ENCODE measurements around the gene C1QL2.

The C1QL2 gene

DNA sequence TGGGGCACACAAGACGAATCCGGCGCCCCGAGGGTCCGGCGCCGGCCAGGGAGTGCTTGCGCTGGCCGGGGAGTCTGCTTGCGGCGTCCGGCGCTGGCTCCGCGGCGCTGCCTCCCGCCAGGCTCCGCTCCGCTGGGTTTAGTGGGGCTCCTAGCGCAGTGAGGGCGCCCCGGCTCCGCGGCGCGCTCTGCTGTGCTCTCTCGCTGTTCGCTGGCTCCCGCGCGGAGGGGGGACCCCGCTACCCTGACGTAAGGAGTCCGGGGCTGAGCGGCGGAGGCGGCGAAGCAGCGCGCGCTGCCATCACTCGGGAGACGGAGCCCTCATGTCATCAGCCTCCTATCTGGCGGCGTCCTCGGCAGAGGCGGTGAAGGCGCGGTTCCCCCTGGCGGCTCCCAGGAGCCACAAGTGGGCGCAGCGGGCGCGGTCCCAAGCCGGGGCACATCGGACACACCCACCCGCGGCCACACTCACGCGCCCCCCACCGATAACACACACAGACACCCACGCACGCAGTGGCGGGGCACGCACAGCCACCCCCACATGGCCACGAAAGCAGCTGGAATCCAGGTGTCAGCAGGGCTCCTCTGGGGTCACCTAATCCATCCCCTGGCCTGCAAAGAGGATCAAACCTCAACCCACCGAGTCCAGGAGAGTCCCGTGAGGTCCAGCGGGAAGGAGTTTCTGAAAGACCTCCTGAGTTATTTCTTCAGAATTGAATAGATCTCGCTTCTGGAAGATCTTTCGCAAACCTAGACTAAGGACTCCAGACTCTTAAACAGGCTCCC, at the start of gene C1QL2:
C1QL2 (minus strand) TSS at position 189 of the 785 bp plus-strand sequence. CDS start 482 bp downstream, outside the sequence.
- no peak within 1 kb of the TSS for H3K4me3 ChIP-seq (ENCODE audit: low read depth, low read length)

DNA sequence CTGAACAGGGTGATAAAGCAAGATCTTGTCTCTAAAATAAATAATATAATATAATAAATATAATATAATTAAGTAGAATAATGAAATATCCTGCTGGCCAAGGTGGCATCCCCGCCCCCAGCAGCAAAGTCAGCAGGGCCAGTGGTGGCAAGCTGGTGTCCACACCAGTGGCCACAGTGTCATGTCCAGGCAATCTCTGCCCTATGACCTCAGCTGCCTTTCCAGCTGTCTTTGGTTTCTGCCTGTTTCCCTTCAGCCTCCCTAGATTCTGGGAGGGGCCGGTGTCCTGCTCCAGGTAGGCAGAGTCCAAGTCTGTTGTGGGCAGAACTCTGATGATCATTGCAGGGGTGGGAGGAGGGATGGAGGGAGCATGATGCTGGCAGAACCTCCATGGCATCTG, 48.9 kb upstream of the C1QL2 start:
- TF ChIP-seq, protein P1, sequence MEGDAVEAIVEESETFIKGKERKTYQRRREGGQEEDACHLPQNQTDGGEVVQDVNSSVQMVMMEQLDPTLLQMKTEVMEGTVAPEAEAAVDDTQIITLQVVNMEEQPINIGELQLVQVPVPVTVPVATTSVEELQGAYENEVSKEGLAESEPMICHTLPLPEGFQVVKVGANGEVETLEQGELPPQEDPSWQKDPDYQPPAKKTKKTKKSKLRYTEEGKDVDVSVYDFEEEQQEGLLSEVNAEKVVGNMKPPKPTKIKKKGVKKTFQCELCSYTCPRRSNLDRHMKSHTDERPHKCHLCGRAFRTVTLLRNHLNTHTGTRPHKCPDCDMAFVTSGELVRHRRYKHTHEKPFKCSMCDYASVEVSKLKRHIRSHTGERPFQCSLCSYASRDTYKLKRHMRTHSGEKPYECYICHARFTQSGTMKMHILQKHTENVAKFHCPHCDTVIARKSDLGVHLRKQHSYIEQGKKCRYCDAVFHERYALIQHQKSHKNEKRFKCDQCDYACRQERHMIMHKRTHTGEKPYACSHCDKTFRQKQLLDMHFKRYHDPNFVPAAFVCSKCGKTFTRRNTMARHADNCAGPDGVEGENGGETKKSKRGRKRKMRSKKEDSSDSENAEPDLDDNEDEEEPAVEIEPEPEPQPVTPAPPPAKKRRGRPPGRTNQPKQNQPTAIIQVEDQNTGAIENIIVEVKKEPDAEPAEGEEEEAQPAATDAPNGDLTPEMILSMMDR (IDR thresholded peaks at IDR 0.05; ENCODE audit: borderline replicate concordance, insufficient read depth, low read depth, low read length), result no peak
- no peak overlapping the region for H3K4me3 ChIP-seq (ENCODE audit: low read depth, low read length)

More for the DNA sequence above, at the start of gene C1QL2:
- TF ChIP-seq, protein P1 (IDR thresholded peaks at IDR 0.05; ENCODE audit: borderline replicate concordance, insufficient read depth, low read depth, low read length), result no peak

DNA sequence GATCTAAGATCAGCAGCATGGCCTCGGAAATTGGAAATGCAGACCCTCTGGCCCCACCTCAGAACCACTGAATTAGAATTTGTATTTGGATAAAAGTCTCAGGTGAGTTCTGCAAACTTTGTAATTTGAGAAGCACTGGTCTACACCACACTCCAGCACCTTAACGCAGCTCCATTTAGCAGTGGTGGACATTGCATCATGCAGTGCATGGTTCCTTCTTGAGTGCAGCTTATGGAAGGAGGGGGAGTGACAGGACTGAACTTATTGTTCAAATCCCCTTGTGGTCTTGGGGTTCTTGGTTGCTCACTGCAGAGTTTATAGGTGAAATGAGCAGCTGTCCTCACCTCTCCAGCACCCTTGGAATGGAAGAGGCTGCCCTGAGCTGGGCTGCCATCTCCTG, 47.6 kb upstream of the C1QL2 start:
- H3K4me3 ChIP-seq (ENCODE audit: low read depth, low read length), result no peak overlapping the region
- TF ChIP-seq, protein P1 (IDR thresholded peaks at IDR 0.05; ENCODE audit: borderline replicate concordance, insufficient read depth, low read depth, low read length), result no peak

DNA sequence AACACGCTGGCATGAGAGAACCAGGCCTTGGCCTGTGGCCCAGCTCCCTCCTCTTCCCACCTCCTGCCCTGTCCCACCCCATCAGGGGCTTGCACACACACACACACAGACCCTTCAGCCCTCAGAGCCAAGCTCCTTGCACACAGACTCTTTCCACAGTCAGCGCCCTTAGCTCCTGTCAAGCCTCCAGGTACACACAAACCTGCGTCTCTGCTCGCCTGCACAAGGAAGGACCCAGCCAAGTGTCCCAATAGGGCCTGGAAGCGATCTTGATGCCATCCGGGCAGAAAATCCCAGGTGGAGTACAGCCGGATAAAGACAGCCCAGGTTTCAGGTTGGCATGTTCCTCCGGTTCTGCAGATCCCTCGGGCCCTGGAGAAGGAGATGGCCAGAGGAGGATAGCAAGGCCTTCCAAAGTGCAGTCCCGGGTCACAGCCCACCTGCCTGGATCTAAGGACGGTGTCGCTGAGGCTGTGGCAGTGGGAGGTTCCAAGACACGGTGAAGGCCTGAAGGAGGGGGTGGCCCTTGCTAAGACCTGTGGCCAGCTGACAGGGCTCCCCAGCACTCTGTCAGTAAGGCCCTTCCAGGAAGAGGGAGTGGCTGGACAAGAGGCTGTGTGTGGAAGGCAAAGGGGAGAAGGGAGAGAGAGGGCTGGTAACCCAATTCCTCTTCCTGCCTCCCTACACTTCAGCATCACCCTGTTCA, 46.6 kb upstream of the C1QL2 start:
- H3K4me3 ChIP-seq (ENCODE audit: low read depth, low read length), result no peak overlapping the region
- TF ChIP-seq, protein P1 (IDR thresholded peaks at IDR 0.05; ENCODE audit: borderline replicate concordance, insufficient read depth, low read depth, low read length), result no peak

DNA sequence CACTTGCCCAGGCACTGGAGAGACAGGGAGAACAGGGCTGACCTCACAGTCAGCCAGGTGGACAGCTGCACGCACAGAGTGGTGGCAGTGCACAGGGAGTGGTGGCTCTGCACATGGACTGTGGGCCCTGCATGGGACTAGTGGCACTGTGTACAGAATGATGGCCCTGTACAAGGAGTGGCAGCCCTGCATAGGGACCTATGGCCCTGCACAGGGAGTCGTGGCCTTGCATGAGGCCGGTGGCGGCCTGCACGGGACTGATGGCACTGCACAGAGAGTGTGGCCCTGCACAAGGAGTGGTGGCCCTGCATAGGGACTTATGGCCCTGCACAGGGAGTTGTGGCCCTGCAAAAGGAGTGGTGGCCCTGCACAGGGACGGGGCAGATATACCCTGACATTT, 46.0 kb upstream of the C1QL2 start:
- H3K4me3 ChIP-seq (ENCODE audit: low read depth, low read length), result no peak overlapping the region
- TF ChIP-seq, protein P1 (IDR thresholded peaks at IDR 0.05; ENCODE audit: borderline replicate concordance, insufficient read depth, low read depth, low read length), result no peak

DNA sequence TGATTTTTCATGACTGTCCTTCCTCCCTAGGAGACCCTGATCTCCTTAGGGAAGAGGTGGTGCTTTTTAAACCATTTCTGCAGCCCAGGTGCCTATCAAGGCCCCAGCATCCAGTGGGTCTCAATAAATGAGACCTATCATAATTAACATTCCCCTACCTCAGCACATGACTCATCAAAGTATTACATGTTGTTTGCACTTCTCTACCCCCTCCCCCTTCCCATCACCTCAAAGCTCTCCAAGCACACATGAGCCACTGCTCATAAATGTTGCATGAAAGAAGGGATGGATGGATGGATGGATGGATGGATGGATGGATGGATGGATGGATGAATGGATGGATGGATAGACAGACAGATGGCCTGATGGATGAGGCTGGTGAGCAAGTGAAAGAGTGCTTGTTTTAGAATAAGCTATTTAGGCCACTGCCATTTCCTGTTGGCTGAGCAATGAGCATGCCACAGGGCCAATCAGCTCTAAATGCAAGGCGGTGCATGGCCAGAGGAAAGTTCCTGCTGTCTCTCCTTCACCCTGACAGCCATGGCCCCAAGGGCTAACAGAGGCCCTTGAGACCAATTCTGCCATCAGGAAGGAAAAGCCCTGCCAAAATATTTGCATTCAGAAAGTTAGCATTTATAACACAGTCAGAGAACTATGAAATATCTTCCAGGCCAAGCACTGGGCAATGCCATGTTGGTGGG, 44.2 kb upstream of the C1QL2 start:
- H3K4me3 ChIP-seq (ENCODE audit: low read depth, low read length), result no peak overlapping the region
- TF ChIP-seq, protein P1 (IDR thresholded peaks at IDR 0.05; ENCODE audit: borderline replicate concordance, insufficient read depth, low read depth, low read length), result no peak

Data from GM12875 (cell line).